Measurements from ENCODE around the gene THNSL1.

THNSL1 gene

GRCh38 chr10:25061711-25062449 is 45.5 kb downstream of the THNSL1 start:
- no peak for DNase-seq

DNA sequence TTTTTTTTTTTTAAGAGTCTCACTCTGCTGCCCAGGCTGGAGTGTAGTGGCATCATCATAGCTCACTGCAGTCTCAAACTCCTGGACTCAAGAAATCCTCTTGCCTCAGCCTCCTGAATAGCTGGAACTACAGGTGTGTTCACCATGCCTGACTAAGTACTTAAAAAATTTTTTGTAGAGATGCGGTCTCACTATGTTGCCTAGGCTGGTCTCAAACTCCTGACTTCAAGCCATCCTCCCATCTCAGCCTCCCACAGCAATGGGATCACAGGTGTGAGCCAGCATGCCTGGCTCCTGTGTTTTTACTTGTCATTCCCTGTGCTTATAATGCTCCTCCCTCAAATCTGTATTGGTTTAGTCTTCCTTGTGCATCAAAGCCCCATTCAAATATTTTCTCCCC is 46.7 kb downstream of the THNSL1 start:
- DNase-seq: no peak

DNA sequence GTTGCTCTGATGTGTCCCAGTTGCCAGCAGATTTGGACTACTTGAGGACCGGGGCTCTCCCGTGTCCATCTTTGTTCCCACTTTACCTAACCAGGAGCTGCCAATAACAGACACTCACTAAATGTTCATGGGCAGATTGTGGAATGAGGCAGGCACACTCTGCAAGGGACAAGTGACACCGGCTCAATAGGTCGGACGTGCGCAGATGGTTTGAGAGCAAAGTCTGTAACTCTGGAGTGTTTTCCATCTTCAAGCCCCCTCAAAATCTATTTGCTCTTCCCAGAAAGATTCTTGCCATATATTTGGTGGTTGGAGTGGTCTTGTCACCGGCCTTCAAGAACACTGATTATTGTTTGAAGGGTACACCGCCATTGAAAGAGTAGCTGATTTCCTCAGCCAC is 47.2 kb downstream of the THNSL1 start:
- no peak for DNase-seq

DNA sequence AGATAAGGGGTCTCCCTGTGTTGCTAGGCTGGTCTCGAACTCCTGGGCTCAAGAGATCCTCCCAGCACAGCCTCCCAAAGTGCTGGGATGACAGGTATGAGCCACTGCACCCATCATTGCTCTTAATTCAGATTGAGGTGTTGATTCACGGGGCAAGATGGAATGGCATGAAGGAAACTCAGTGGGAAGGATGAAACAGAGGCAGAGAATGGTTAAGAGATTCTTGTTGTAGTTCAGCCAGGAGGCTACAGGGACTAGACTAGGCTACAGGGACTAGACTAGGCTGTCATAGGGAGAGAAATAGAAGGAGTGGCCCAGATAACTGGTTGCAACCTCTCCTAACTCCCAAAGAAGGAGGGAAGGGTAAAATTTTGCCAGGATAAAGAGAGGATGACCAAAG is 48.0 kb downstream of the THNSL1 start:
- no peak for DNase-seq

- no peak for DNase-seq
Measured at GRCh38 chr10:25065761-25066476, 49.5 kb downstream of the THNSL1 start.

- DNase-seq: no peak
Measured at GRCh38 chr10:25068152-25069058, 52.0 kb downstream of the THNSL1 start.

DNA sequence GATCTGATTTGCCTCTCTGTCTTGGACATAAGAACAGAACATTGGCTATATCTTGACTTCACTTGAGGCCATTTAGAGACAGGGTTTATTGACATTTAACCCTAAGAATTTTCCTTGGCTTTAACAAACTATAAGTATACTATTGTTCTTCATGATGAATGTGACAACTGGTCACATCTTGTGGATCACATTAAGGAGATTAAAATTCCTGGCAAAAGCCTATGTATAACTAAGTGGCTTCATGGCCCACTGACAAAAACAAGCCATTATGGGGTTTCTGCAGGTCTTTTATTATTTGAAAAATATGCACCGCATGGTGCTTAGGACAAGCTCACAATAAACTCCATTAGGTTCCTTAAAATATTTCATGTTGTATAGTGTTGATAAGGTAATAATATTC is 54.8 kb downstream of the THNSL1 start:
- no peak for DNase-seq

DNA sequence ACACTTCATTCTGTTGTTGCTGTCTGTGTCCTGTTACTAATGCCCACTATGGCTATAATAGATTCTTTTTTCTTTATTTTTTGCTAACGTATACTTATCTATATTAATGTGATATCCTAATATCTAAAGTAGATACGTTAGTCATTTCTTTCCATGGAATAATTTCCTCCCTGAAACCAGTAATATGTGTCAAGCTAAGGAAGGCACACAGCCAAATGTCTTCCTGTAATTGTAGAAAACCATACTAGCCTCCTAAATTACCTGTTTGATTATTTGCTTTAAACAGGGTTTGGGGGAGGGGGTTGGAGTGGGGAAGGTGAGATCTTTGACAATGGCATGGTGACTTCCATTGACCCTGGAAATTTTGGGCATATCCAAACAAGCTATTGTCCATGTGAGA is 56.4 kb downstream of the THNSL1 start:
- no peak for DNase-seq

DNA sequence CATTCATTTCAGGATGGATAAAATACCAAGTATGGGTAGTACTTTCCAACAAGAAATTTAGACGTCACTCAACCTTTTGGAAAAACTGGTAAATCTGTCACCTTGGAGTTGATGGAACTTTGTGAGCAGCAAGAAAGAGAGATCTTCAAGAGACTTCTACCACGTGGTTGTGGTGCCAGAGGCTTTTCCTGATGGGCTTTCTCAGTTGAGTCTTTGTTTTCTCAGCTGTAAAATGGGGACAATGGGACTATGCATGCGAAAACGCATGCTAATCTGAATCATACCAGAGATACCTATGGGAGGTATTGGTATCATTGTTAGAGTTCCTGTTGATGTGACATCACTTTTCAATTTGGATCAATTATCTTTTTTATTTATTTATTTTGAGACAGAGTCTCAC is 59.4 kb downstream of the THNSL1 start:
- no peak for DNase-seq

All from CD4-positive, alpha-beta T cell treated with Interferon alpha-2 for 1 hour (primary cell).